Measurements from ENCODE around the gene TIMM23. TPM values are rescaled to one million over a fixed set of nuclear protein-coding genes. Genes with fewer than 3 reads are reported as not detected.

Gene TIMM23
- total and polyA plus RNA-seq, 2 donors (not counting 3 experiments of a cell fraction or from before 2014, with no cell fraction given): 78.1 to 94.6 TPM

- Histone ChIP-seq H3K79me2 (ENCODE audit: control insufficient read depth, insufficient read depth, low read length) (peaks cover 33% of the 10 kb centered on the region), H3K36me3 (ENCODE audit: control insufficient read depth in 2 of 2, extremely low read depth in 1 of 2, insufficient read depth in 2 of 2, low read length in 2 of 2) (peaks cover 0 to 3% of the 10 kb centered on the region in 2 experiments), H3K27ac (ENCODE audit: insufficient read depth, low read depth, low read length) (no peak overlapping the region), H3K4me3 (replicated peaks in 1 of 3; ENCODE audit: insufficient read depth in 1 of 3, low read depth in 1 of 3, low read length in 3 of 3) (no peak overlapping the region), H3K9ac (replicated peaks; ENCODE audit: extremely low read depth, insufficient read depth, low read length) (no peak overlapping the region), H2AFZ (ENCODE audit: low read depth, low read length) (peak overlapping the region; percentile 3), H3K27me3 (ENCODE audit: control insufficient read depth in 2 of 2, insufficient read depth in 2 of 2, low read length in 2 of 2) (no peaks in the 10 kb centered on the region), H3K9me1 (replicated peaks; ENCODE audit: control insufficient read depth, extremely low read depth, insufficient read depth, low read length) (no peaks in the 10 kb centered on the region), H3K9me3 (replicated peaks; ENCODE audit: control insufficient read depth, insufficient read depth, low read length) (no peaks in the 10 kb centered on the region), H3K4me2 (ENCODE audit: insufficient read depth, low read length) (no peak overlapping the region), H4K20me1 (replicated peaks; ENCODE audit: control insufficient read depth, extremely low read depth, insufficient read depth, low read length) (no peaks in the 10 kb centered on the region), H3K4me1 (ENCODE audit: control insufficient read depth, extremely low read depth, insufficient read depth, low read length) (peaks cover 46% of the 10 kb centered on the region)
- TF ChIP-seq FOS (IDR thresholded peaks at IDR 0.05; ENCODE audit: borderline replicate concordance, insufficient read depth, low read length): no peak
- TF ChIP-seq EZH2 (IDR thresholded peaks at IDR 0.05; ENCODE audit: borderline replicate concordance, low read depth, low read length, severe bottlenecking): no peak
- TF ChIP-seq MYC (IDR thresholded peaks at IDR 0.05; ENCODE audit: low read depth, low read length): no peak
- TF ChIP-seq POLR2AphosphoS5 (IDR thresholded peaks at IDR 0.05; ENCODE audit: insufficient read depth, low read depth, low read length): no peak
- TF ChIP-seq CTCF (IDR thresholded peaks at IDR 0.05; ENCODE audit: extremely low read depth in 1 of 2, insufficient read depth in 1 of 2, low read depth in 1 of 2, low read length in 2 of 2): no peak
- TF ChIP-seq MAX (IDR thresholded peaks at IDR 0.05; ENCODE audit: insufficient read depth, insufficient read length): no peak
- no peak for TF ChIP-seq GATA2 (IDR thresholded peaks at IDR 0.05; ENCODE audit: insufficient read depth, insufficient read length, low read depth, low read length)
- TF ChIP-seq JUN (IDR thresholded peaks at IDR 0.05; ENCODE audit: borderline replicate concordance, insufficient read depth, insufficient read length, low read depth): no peak
- no peak for TF ChIP-seq POLR2A (IDR thresholded peaks at IDR 0.05; ENCODE audit: low read depth, low read length)
- no peak for FAIRE-seq
- BruUV-seq (replicated peaks): no TSS peak
- dilution Hi-C loops (cut with MboI; ENCODE audit: extremely low pct_ligation_motif_present, low sequenced_read_pairs) (no loop called here), intact Hi-C loops (cut with micrococcal nuclease) (loop anchor here (2.0 kb wide), 1 partner anchor 65 kb away; no protein-coding TSS in a partner anchor)
- POLR2A ChIA-PET: no interaction called here
- peak; percentile 20 for DNase-seq (ENCODE audit: low read depth, low spot score)
- CTCF ChIA-PET: interaction anchor here (1.0 kb wide), 1 partner anchor 8 kb away, joined by 3 read pairs; no protein-coding TSS in a partner anchor
Observed at GRCh38 chr10:46031648-46032532, 59.6 kb downstream of the TIMM23 start.

All from endothelial cell of umbilical vein (primary cell).